Endothelial cell of umbilical vein (primary cell): ENCODE measurements around the gene SAP30. TPM values are rescaled to one million over a fixed set of nuclear protein-coding genes. Genes with fewer than 3 reads are reported as not detected.

Experiments used
- BruUV-seq: library from RNA; stranded (reverse); fragments of 400-500 nt; replicated peaks from 2 replicates; lab custom pipeline; 2021; lab: Mats Ljungman, UMichigan
- CTCF ChIA-PET: fragments of 300-600, 350-600 bp; sonication (Branson Sonifier 250); formaldehyde crosslinking; loops from one replicate; lab custom pipeline; 2021; ENCODE audit warnings: antibody characterized with exemption, inconsistent platforms; lab: Charles Lee
- POLR2A ChIA-PET: fragments of 300-600, 350-600 bp; sonication (Branson Sonifier 250); formaldehyde crosslinking; loops from one replicate; lab custom pipeline; 2021; ENCODE audit warnings: antibody characterized with exemption, inconsistent platforms; lab: Charles Lee
- DNase-seq: peaks from one replicate; pipeline ENCODE4 v3.0.0-alpha.2; 2011; ENCODE audit warnings: low read depth, low spot score
- FAIRE-seq: peaks from 2 replicates; lab custom pipeline; 2011; peaks lifted over from hg19 to GRCh38; lab: Jason Lieb, UNC
- H2AFZ ChIP-seq: 2 replicates; pipeline ENCODE4 v1.6.0; 2012; ENCODE audit warnings: low read depth, low read length, control low read depth, inconsistent platforms
- H3K27ac ChIP-seq: 2 replicates; pipeline ENCODE4 v1.5.1; 2011; ENCODE audit warnings: low read depth, mild to moderate bottlenecking, control low read depth, low read length, moderate library complexity; ENCODE audit not compliant: insufficient read depth
- H3K27me3 ChIP-seq, 2 experiments: 2 replicates each; pipeline versions ENCODE4 v1.6.0 to v1.6.1; 2011; ENCODE audit warnings: low read length in 2 of 2, mixed read lengths in 1 of 2; ENCODE audit not compliant: control insufficient read depth in 2 of 2, insufficient read depth in 2 of 2
- H3K36me3 ChIP-seq, 2 experiments: 2 replicates in 1 of 2; 3 replicates in 1 of 2; pipeline ENCODE4 v1.5.1; 2011; ENCODE audit warnings: low read length in 2 of 2, mild to moderate bottlenecking in 1 of 2, moderate library complexity in 1 of 2; ENCODE audit not compliant: control insufficient read depth in 2 of 2, insufficient read depth in 2 of 2; ENCODE audit errors: extremely low read depth in 1 of 2
- H3K4me1 ChIP-seq: 3 replicates; pipeline ENCODE4 v1.5.1; 2011; ENCODE audit warnings: mild to moderate bottlenecking, low read length; ENCODE audit not compliant: control insufficient read depth, insufficient read depth; ENCODE audit errors: extremely low read depth
- H3K4me2 ChIP-seq: 2 replicates; pipeline ENCODE4 v1.6.1; 2011; ENCODE audit warnings: low read length, control low read depth, mixed read lengths; ENCODE audit not compliant: insufficient read depth
- H3K4me3 ChIP-seq, 3 experiments: fragments of 200-600 bp in 1 of 3; sonication (generic), shearing (Covaris generic) in 1 of 3; replicated peaks in 1 of 3; 2 replicates each; pipeline ENCODE4 v1.5.1; 2011 to 2016; ENCODE audit warnings: control low read depth in 3 of 3, low read length in 3 of 3, mild to moderate bottlenecking in 2 of 3, inconsistent platforms in 1 of 3, low read depth in 1 of 3, moderate library complexity in 1 of 3; ENCODE audit not compliant: insufficient read depth in 1 of 3
- H3K79me2 ChIP-seq: 2 replicates; pipeline ENCODE4 v1.6.0; 2012; ENCODE audit warnings: low read length, inconsistent platforms; ENCODE audit not compliant: control insufficient read depth, insufficient read depth
- H3K9ac ChIP-seq: replicated peaks from 2 replicates; pipeline ENCODE3; 2011; ENCODE audit warnings: low read length, control low read depth; ENCODE audit not compliant: insufficient read depth; ENCODE audit errors: extremely low read depth
- H3K9me1 ChIP-seq: replicated peaks from 3 replicates; pipeline ENCODE4 v1.6.0; 2011; ENCODE audit warnings: mild to moderate bottlenecking, low read length; ENCODE audit not compliant: control insufficient read depth, insufficient read depth; ENCODE audit errors: extremely low read depth
- H3K9me3 ChIP-seq: replicated peaks from 2 replicates; pipeline ENCODE4 v1.5.1; 2012; ENCODE audit warnings: low read length, inconsistent platforms; ENCODE audit not compliant: control insufficient read depth, insufficient read depth
- H4K20me1 ChIP-seq: replicated peaks from 2 replicates; pipeline ENCODE3; 2011; ENCODE audit warnings: mild to moderate bottlenecking, low read length; ENCODE audit not compliant: control insufficient read depth, insufficient read depth; ENCODE audit errors: extremely low read depth
- EZH2 ChIP-seq: IDR thresholded peaks from 2 replicates; pipeline ENCODE4 v1.6.1; 2012; ENCODE audit warnings: borderline replicate concordance, low read depth, mild to moderate bottlenecking, moderate library complexity, low read length, inconsistent platforms; ENCODE audit not compliant: severe bottlenecking
- FOS ChIP-seq: IDR thresholded peaks from 2 replicates; pipeline ENCODE4 v1.6.1; 2011; ENCODE audit warnings: mild to moderate bottlenecking, low read length, moderate library complexity, borderline replicate concordance; ENCODE audit not compliant: insufficient read depth
- GATA2 ChIP-seq: IDR thresholded peaks from 2 replicates; pipeline ENCODE4 v1.7.0; 2011; ENCODE audit warnings: low read depth, mild to moderate bottlenecking, moderate library complexity, mixed read lengths, low read length; ENCODE audit not compliant: insufficient read length, insufficient read depth
- JUN ChIP-seq: IDR thresholded peaks from 2 replicates; pipeline ENCODE4 v1.6.1; 2011; ENCODE audit warnings: borderline replicate concordance, low read depth; ENCODE audit not compliant: insufficient read length, insufficient read depth
- MAX ChIP-seq: IDR thresholded peaks from 2 replicates; pipeline ENCODE4 v1.6.1; 2011; ENCODE audit not compliant: insufficient read depth, insufficient read length
- MYC ChIP-seq: IDR thresholded peaks from one replicate; pipeline ENCODE4 v1.6.1; 2011; ENCODE audit warnings: mild to moderate bottlenecking, low read depth, low read length
- POLR2A ChIP-seq: IDR thresholded peaks from 2 replicates; pipeline ENCODE4 v1.6.1; 2012; ENCODE audit warnings: low read depth, mild to moderate bottlenecking, control low read depth, low read length
- POLR2AphosphoS5 ChIP-seq: IDR thresholded peaks from 2 replicates; pipeline ENCODE4 v1.6.1; 2012; ENCODE audit warnings: low read depth, mild to moderate bottlenecking, control low read depth, low read length, moderate library complexity; ENCODE audit not compliant: insufficient read depth
- dilution Hi-C: fragments of 300-500 bp; cut with MboI; formaldehyde crosslinking; loops from one replicate; pipeline ENCODE4 v1.15.0; 2019; ENCODE audit warnings: low sequenced_read_pairs; ENCODE audit not compliant: extremely low pct_ligation_motif_present
- intact Hi-C: fragments of 100-400 bp; cut with micrococcal nuclease; formaldehyde crosslinking; loops from one replicate; pipeline ENCODE4 v1.10.0; 2022
- polyA plus RNA-seq, 4 experiments: library from polyadenylated mRNA; depleted of rRNA in 3 of 4; stranded (reverse) in 3 of 4; unstranded in 1 of 4; fragments of >200 nt; gene quantifications; 2 replicates each; pipeline versions ENCODE4 v1.2.1 to v1.2.3, GENCODE V29; 2011 to 2012; ENCODE audit warnings: missing spikeins in 1 of 4
- total RNA-seq: library from RNA; stranded (reverse); gene quantifications from 2 replicates; pipeline ENCODE4 v1.2.3, GENCODE V29; 2021
- TF ChIP-seq, protein P1 (sequence below), 2 donors: IDR thresholded peaks; 1 replicate in 1 of 2; 2 replicates in 1 of 2; pipeline ENCODE4 v1.5.1; 2011; ENCODE audit warnings: low read length in 2 of 2, mild to moderate bottlenecking in 2 of 2, moderate library complexity in 2 of 2, control low read depth in 1 of 2, inconsistent platforms in 1 of 2, low read depth in 1 of 2; ENCODE audit not compliant: insufficient read depth in 1 of 2; ENCODE audit errors: extremely low read depth in 1 of 2

Gene SAP30
- total and polyA plus RNA-seq, 2 donors (not counting 3 experiments of a cell fraction or from before 2014, with no cell fraction given): 9.9 to 23.8 TPM

DNA sequence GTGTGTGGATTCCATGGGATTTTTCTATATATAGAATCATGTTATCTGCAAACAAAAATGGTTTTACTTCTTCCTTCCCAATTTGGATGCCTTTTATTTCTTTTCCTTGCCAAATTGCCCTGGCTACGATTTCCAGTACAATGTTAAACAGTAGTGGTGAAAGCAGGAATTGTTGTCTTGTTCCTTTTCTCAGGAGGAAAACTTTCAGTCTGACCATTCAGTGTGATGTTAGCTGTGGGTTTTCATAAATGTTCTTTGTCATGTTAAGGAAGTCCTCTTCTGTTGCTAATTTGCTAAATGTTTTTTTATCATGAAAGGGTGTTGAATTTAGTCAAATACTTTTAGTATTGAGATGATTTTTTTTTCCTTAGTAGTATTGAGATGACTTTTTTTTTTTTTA, 10.9 kb downstream of the SAP30 start:
- H3K9ac ChIP-seq: no peak overlapping the region
- H3K4me3 ChIP-seq: no peak overlapping the region
- H2AFZ ChIP-seq: no peak overlapping the region
- no peaks in the 10 kb centered on the region for H3K9me3 ChIP-seq
- H4K20me1 ChIP-seq: no peaks in the 10 kb centered on the region
- dilution Hi-C loops (no loop called here), intact Hi-C loops (no loop called here)
- no peak overlapping the region for H3K27ac ChIP-seq
- ChIA-PET POLR2A (no interaction called here), CTCF (no interaction called here)
- DNase-seq (peak; percentile 5), FAIRE-seq (no peak)
- no peaks in the 10 kb centered on the region for H3K27me3 ChIP-seq
- no peaks in the 10 kb centered on the region for H3K36me3 ChIP-seq
- BruUV-seq: no TSS peak
- TF ChIP-seq EZH2: no peak
- no peak for TF ChIP-seq FOS
- TF ChIP-seq, protein P1, sequence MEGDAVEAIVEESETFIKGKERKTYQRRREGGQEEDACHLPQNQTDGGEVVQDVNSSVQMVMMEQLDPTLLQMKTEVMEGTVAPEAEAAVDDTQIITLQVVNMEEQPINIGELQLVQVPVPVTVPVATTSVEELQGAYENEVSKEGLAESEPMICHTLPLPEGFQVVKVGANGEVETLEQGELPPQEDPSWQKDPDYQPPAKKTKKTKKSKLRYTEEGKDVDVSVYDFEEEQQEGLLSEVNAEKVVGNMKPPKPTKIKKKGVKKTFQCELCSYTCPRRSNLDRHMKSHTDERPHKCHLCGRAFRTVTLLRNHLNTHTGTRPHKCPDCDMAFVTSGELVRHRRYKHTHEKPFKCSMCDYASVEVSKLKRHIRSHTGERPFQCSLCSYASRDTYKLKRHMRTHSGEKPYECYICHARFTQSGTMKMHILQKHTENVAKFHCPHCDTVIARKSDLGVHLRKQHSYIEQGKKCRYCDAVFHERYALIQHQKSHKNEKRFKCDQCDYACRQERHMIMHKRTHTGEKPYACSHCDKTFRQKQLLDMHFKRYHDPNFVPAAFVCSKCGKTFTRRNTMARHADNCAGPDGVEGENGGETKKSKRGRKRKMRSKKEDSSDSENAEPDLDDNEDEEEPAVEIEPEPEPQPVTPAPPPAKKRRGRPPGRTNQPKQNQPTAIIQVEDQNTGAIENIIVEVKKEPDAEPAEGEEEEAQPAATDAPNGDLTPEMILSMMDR (IDR thresholded peaks at IDR 0.05; ENCODE audit: extremely low read depth in 1 of 2, insufficient read depth in 1 of 2, low read depth in 1 of 2, low read length in 2 of 2): no peak
- TF ChIP-seq JUN: no peak
- no peak for TF ChIP-seq POLR2AphosphoS5
- no peak for TF ChIP-seq MYC
- no peak for TF ChIP-seq MAX
- no peak for TF ChIP-seq GATA2
- no peak for TF ChIP-seq POLR2A
- H3K9me1 ChIP-seq: no peaks in the 10 kb centered on the region
- no peaks in the 10 kb centered on the region for H3K79me2 ChIP-seq
- no peak overlapping the region for H3K4me2 ChIP-seq
- H3K4me1 ChIP-seq: no peaks in the 10 kb centered on the region
